Tibial nerve (tissue), 4 donors: ENCODE measurements around the gene SLC22A12. TPM values are rescaled to one million over a fixed set of nuclear protein-coding genes. Genes with fewer than 3 reads are reported as not detected.

Experiments used
- DNase-seq, 2 donors: peaks; one replicate each; pipeline ENCODE4 v3.0.0-alpha.2; 2019; ENCODE audit warnings: low spot score in 2 of 2
- H3K27ac ChIP-seq, 4 donors: fragments of 200-600 bp; sonication (generic) in 3 of 4; one replicate each; pipeline ENCODE4 v1.5.1; 2017 to 2019; ENCODE audit warnings: mild to moderate bottlenecking in 1 of 4
- H3K27me3 ChIP-seq, 2 donors: fragments of 200-600 bp; sonication (generic) in 1 of 2; one replicate each; pipeline versions ENCODE4 v1.5.1 to v1.6.0; 2017 to 2019
- H3K36me3 ChIP-seq, 3 donors: fragments of 200-600 bp; sonication (generic); one replicate each; pipeline ENCODE4 v1.5.1; 2018 to 2019
- H3K4me1 ChIP-seq, 4 donors: fragments of 200-600 bp; sonication (generic) in 3 of 4; one replicate each; pipeline ENCODE4 v1.5.1; 2017 to 2019
- H3K4me3 ChIP-seq, 4 donors: fragments of 200-600 bp; sonication (generic) in 3 of 4; one replicate each; pipeline ENCODE4 v1.5.1; 2017 to 2019; ENCODE audit warnings: mild to moderate bottlenecking in 1 of 4, moderate library complexity in 1 of 4
- H3K9me3 ChIP-seq, 4 donors: fragments of 200-600 bp; sonication (generic) in 3 of 4; one replicate each; pipeline ENCODE4 v1.5.1; 2017 to 2019
- CTCF ChIP-seq, 5 experiments: fragments of 200-600 bp in 3 of 5; fragments of 450-650 bp in 2 of 5; sonication (generic) in 3 of 5; IDR thresholded peaks; one replicate each; pipeline ENCODE4 v1.5.1; 2016 to 2019; ENCODE audit warnings: antibody characterized with exemption in 5 of 5, mild to moderate bottlenecking in 3 of 5, moderate library complexity in 2 of 5
- EP300 ChIP-seq, 2 donors: sonication (generic); formaldehyde crosslinking; IDR thresholded peaks; one replicate each; pipeline ENCODE4 v1.6.1; 2017; ENCODE audit warnings: antibody characterized with exemption in 2 of 2, mild to moderate bottlenecking in 1 of 2
- POLR2A ChIP-seq, 2 donors: fragments of 450-650 bp; IDR thresholded peaks; one replicate each; pipeline ENCODE4 v1.6.1; 2017; ENCODE audit warnings: antibody characterized with exemption in 2 of 2, mild to moderate bottlenecking in 2 of 2, moderate library complexity in 2 of 2
- WGBS, 2 donors: methylation state at CpG; one replicate each; pipeline ENCODE4 v1.1.5; 2018; 5-methylcytosine and 5-hydroxymethylcytosine counted together
- total RNA-seq, 4 donors: library from RNA; depleted of rRNA; stranded (reverse); fragments of >200 nt; gene quantifications; one replicate each; pipeline ENCODE4 v1.1.0, GENCODE V29; 2016

Gene SLC22A12
- total RNA-seq, 4 donors from 2014 or later, result 0.30 TPM; not detected in 3

- no peaks in the 10 kb centered on the region for H3K27me3 ChIP-seq
- H3K36me3 ChIP-seq, result no peaks in the 10 kb centered on the region
- 84 to 86% methylated on average over 20 of the region's 23 CpGs for WGBS, 2 donors
- H3K4me1 ChIP-seq, result no peaks in the 10 kb centered on the region
- TF ChIP-seq POLR2A (IDR thresholded peaks at IDR 0.05) (no peak), EP300 (IDR thresholded peaks at IDR 0.05) (no peak), CTCF (IDR thresholded peaks at IDR 0.05) (no peak)
- H3K4me3 ChIP-seq, result no peak overlapping the region
- DNase-seq, result no peak
- H3K27ac ChIP-seq, result no peak overlapping the region
- no peaks in the 10 kb centered on the region for H3K9me3 ChIP-seq
Observed at GRCh38 chr11:64598797-64599697, 8.0 kb downstream of the SLC22A12 start.

- WGBS, 2 donors, result 76 to 88% methylated on average over 9 to 16 of the region's 17 CpGs
- Histone ChIP-seq H3K4me3 (no peak overlapping the region), H3K36me3 (no peaks in the 10 kb centered on the region), H3K27ac (no peak overlapping the region), H3K4me1 (no peaks in the 10 kb centered on the region), H3K9me3 (no peaks in the 10 kb centered on the region), H3K27me3 (no peaks in the 10 kb centered on the region)
- DNase-seq, result no peak
- TF ChIP-seq EP300 (IDR thresholded peaks at IDR 0.05) (no peak), POLR2A (IDR thresholded peaks at IDR 0.05) (no peak), CTCF (IDR thresholded peaks at IDR 0.05) (no peak)
Observed at GRCh38 chr11:64599698-64600211, 8.7 kb downstream of the SLC22A12 start.

GRCh38 chr11:64600281-64600992, 9.4 kb downstream of the SLC22A12 start:
- Histone ChIP-seq H3K4me3 (no peak overlapping the region), H3K36me3 (no peaks in the 10 kb centered on the region), H3K27me3 (no peaks in the 10 kb centered on the region), H3K4me1 (no peaks in the 10 kb centered on the region), H3K27ac (no peak overlapping the region), H3K9me3 (no peaks in the 10 kb centered on the region)
- 86 to 88% methylated on average over 9 to 15 of the region's 19 CpGs for WGBS, 2 donors
- TF ChIP-seq CTCF (IDR thresholded peaks at IDR 0.05) (no peak), EP300 (IDR thresholded peaks at IDR 0.05) (no peak), POLR2A (IDR thresholded peaks at IDR 0.05) (no peak)
- DNase-seq, result no peak

DNA sequence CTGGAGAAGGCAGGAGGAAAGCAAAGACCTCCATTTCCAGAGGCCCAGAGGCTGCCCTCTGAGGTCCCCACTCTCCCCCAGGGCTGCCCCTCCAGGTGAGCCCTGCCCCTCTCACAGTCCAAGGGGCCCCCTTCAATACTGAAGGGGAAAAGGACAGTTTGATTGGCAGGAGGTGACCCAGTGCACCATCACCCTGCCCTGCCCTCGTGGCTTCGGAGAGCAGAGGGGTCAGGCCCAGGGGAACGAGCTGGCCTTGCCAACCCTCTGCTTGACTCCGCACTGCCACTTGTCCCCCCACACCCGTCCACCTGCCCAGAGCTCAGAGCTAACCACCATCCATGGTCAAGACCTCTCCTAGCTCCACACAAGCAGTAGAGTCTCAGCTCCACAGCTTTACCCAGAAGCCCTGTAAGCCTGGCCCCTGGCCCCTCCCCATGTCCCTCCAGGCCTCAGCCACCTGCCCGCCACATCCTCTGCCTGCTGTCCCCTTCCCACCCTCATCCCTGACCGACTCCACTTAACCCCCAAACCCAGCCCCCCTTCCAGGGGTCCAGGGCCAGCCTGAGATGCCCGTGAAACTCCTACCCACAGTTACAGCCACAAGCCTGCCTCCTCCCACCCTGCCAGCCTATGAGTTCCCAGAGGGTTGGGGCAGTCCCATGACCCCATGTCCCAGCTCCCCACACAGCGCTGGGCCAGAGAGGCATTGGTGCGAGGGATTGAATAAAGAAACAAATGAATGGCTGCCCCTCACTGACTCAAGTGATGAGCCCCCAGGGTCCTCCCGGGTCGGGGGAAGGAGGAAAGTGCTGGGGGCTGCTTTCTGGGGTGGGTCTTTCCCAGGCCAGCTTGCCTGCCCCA, 10.8 kb downstream of the SLC22A12 start:
- Histone ChIP-seq H3K36me3 (no peaks in the 10 kb centered on the region), H3K4me1 (peaks cover 0 to 5% (median 0%) of the 10 kb centered on the region in 4 donors), H3K27ac (no peak overlapping the region), H3K27me3 (no peaks in the 10 kb centered on the region), H3K4me3 (no peak overlapping the region), H3K9me3 (no peaks in the 10 kb centered on the region)
- no peak for TF ChIP-seq EP300 (IDR thresholded peaks at IDR 0.05)
- no peak for TF ChIP-seq CTCF (IDR thresholded peaks at IDR 0.05)
- TF ChIP-seq POLR2A (IDR thresholded peaks at IDR 0.05), result no peak
- 69 to 83% methylated on average over 11 to 12 of the region's 12 CpGs for WGBS, 2 donors
- no peak for DNase-seq
